K562 (cell line): ENCODE results near the gene MICAL2. TPM values are rescaled to one million over a fixed set of nuclear protein-coding genes. Genes with fewer than 3 reads are reported as not detected.

Experiments
- ATAC-seq: fragments of 200-7000 bp; cut with Tn5 transposase; 3 replicates; pipeline ENCODE4 v1.9.1; 2020; ENCODE audit warnings: moderate library complexity
- BruUV-seq: library from RNA; stranded (reverse); fragments of 400-500 nt; replicated peaks from 2 replicates; lab custom pipeline; 2021; lab: Mats Ljungman, UMichigan
- CTCF ChIA-PET: fragments of 300-600 bp; formaldehyde crosslinking; extraction: SDS; loops from one replicate; lab custom pipeline; 2021; ENCODE audit warnings: low intra/inter-chr PET ratio; lab: Yijun Ruan, JAX
- POLR2A ChIA-PET: fragments of 300-600, 350-650 bp; sonication (Branson Sonifier 250); formaldehyde crosslinking; extraction: SDS; loops from one replicate; lab custom pipeline; 2021; ENCODE audit warnings: antibody characterized with exemption, inconsistent platforms; lab: Yijun Ruan, JAX
- DNase-seq, 4 experiments: peaks; one replicate each; pipeline versions ENCODE4 v3.0.0 to v3.0.0-alpha.2; 2011 to 2018; ENCODE audit warnings: low spot score in 3 of 4, mixed read lengths in 3 of 4; ENCODE audit errors: extremely low read depth in 1 of 4
- FAIRE-seq: peaks from 2 replicates; lab custom pipeline; 2011; peaks lifted over from hg19 to GRCh38; lab: Jason Lieb, UNC
- H2AFZ ChIP-seq: 2 replicates; pipeline ENCODE4 v1.6.0; 2011; ENCODE audit warnings: low read depth, low read length, control low read depth, inconsistent platforms
- H3K27ac ChIP-seq: fragments of 200-600 bp; 3 replicates; pipeline ENCODE4 v1.8.0; 2011; ENCODE audit warnings: low read depth, mild to moderate bottlenecking, control low read depth, inconsistent platforms, low read length, moderate library complexity, mixed read lengths; ENCODE audit errors: extremely low read depth
- H3K27me3 ChIP-seq, 2 experiments: fragments of 300-600 bp in 1 of 2; 2 replicates in 1 of 2; 3 replicates in 1 of 2; pipeline versions ENCODE4 v1.6.0 to v1.8.0; 2011; ENCODE audit warnings: inconsistent platforms in 2 of 2, low read length in 2 of 2, mild to moderate bottlenecking in 1 of 2, mixed read lengths in 1 of 2, moderate library complexity in 1 of 2; ENCODE audit not compliant: control insufficient read depth in 2 of 2, insufficient read depth in 2 of 2
- H3K36me3 ChIP-seq: fragments of 300-600 bp; 3 replicates; pipeline ENCODE4 v1.8.0; 2011; ENCODE audit warnings: mild to moderate bottlenecking, low read length, inconsistent platforms; ENCODE audit not compliant: control insufficient read depth, insufficient read depth
- H3K4me1 ChIP-seq, 2 experiments: fragments of 200-600 bp in 1 of 2; replicated peaks in 1 of 2; 2 replicates in 1 of 2; 3 replicates in 1 of 2; pipeline versions ENCODE4 v1.5.1 to v1.8.0; 2011; ENCODE audit warnings: inconsistent platforms in 2 of 2, low read length in 2 of 2, mild to moderate bottlenecking in 1 of 2, mixed read lengths in 1 of 2, moderate library complexity in 1 of 2; ENCODE audit not compliant: control insufficient read depth in 2 of 2, insufficient read depth in 2 of 2
- H3K4me2 ChIP-seq: 2 replicates; pipeline ENCODE4 v1.6.1; 2011; ENCODE audit warnings: low read length, control low read depth, inconsistent platforms, mixed read lengths; ENCODE audit not compliant: insufficient read depth
- H3K4me3 ChIP-seq: fragments of 200-600 bp; sonication (generic), shearing (Covaris generic); 2 replicates; pipeline ENCODE4 v1.5.1; 2016; ENCODE audit warnings: control low read depth, inconsistent platforms
- H3K79me2 ChIP-seq: fragments of 200-600 bp; 3 replicates; pipeline ENCODE4 v1.8.0; 2011; ENCODE audit warnings: low read length, inconsistent platforms; ENCODE audit not compliant: control insufficient read depth, insufficient read depth
- H3K9ac ChIP-seq, 2 experiments: 2 replicates each; pipeline versions ENCODE4 v1.6.0 to v1.6.1; 2011; ENCODE audit warnings: low read depth in 2 of 2, low read length in 2 of 2, control low read depth in 1 of 2, inconsistent platforms in 1 of 2, mild to moderate bottlenecking in 1 of 2, mixed read lengths in 1 of 2; ENCODE audit not compliant: insufficient read depth in 1 of 2
- H3K9me1 ChIP-seq: one replicate; pipeline ENCODE4 v1.6.0; 2011; ENCODE audit warnings: inconsistent platforms, mild to moderate bottlenecking, low read length, moderate library complexity; ENCODE audit not compliant: control insufficient read depth, insufficient read depth
- H3K9me3 ChIP-seq: replicated peaks from 2 replicates; pipeline ENCODE4 v1.5.1; 2011; ENCODE audit warnings: low read depth, low read length, inconsistent platforms; ENCODE audit not compliant: control insufficient read depth, insufficient read depth
- H4K20me1 ChIP-seq: replicated peaks from 2 replicates; pipeline ENCODE4 v1.6.1; 2011; ENCODE audit warnings: low read length, inconsistent platforms, mixed read lengths; ENCODE audit not compliant: control insufficient read depth, insufficient read depth
- ATF3 ChIP-seq, 2 experiments: fragments of 450-650 bp in 1 of 2; sonication (generic) in 1 of 2; formaldehyde crosslinking in 1 of 2; IDR thresholded peaks in 1 of 2; conservative IDR thresholded peaks in 1 of 2; 2 replicates each; pipeline versions ENCODE4 v1.6.1 to v1.8.1; 2016 to 2023; ENCODE audit warnings: mild to moderate bottlenecking in 2 of 2, moderate library complexity in 2 of 2, inconsistent platforms in 1 of 2, missing genetic modification reagents in 1 of 2
- FOSL1 ChIP-seq: fragments of 200-800 bp; sonication (Bioruptor generic); conservative IDR thresholded peaks from 2 replicates; pipeline ENCODE4 v1.6.1; 2016; ENCODE audit warnings: missing genetic modification characterization, missing compliant biosample characterization
- GTF2B ChIP-seq: IDR thresholded peaks from 2 replicates; pipeline ENCODE4 v1.6.1; 2011; ENCODE audit not compliant: insufficient read length; ENCODE audit errors: extremely low read depth
- JUND ChIP-seq, 2 experiments: IDR thresholded peaks; 2 replicates in 1 of 2; 3 replicates in 1 of 2; pipeline ENCODE4 v1.6.1; 2011; ENCODE audit warnings: borderline replicate concordance in 2 of 2, low read depth in 2 of 2, low read length in 2 of 2, improper control_type of control experiment in 1 of 2, missing biosample characterization in 1 of 2, missing genetic modification characterization in 1 of 2, missing genetic modification reagents in 1 of 2
- KAT2B ChIP-seq: IDR thresholded peaks from one replicate; pipeline ENCODE4 v1.6.1; 2012; ENCODE audit warnings: low read depth, mild to moderate bottlenecking, control low read depth, inconsistent platforms, low read length, moderate library complexity
- MBD2 ChIP-seq: sonication (generic); IDR thresholded peaks from 2 replicates; pipeline ENCODE4 v1.6.1; 2016; ENCODE audit warnings: low read depth, borderline replicate concordance
- RNF2 ChIP-seq: sonication (generic); IDR thresholded peaks from 2 replicates; pipeline ENCODE4 v1.6.1; 2016
- ZNF592 ChIP-seq: fragments of 450-650 bp; IDR thresholded peaks from 2 replicates; pipeline ENCODE4 v1.6.1; 2017; ENCODE audit warnings: antibody characterized with exemption, mild to moderate bottlenecking
- ZNF639 ChIP-seq, 2 experiments: fragments of 200-800 bp in 1 of 2; sonication (Bioruptor generic) in 1 of 2; sonication (generic) in 1 of 2; formaldehyde crosslinking in 1 of 2; IDR thresholded peaks in 1 of 2; conservative IDR thresholded peaks in 1 of 2; 2 replicates each; pipeline versions ENCODE4 v1.5.0 to v1.6.1; 2016 to 2020; ENCODE audit warnings: missing compliant biosample characterization in 1 of 2, missing genetic modification characterization in 1 of 2, missing genetic modification reagents in 1 of 2
- WGBS: fragments of 100-300 bp; shearing (Covaris generic); methylation state at CpG from one replicate; pipeline ENCODE4 v1.1.6; 2016; ENCODE audit warnings: low coverage, mixed read lengths; ENCODE audit not compliant: insufficient coverage; ENCODE audit errors: missing lambda C conversion rate; 5-methylcytosine and 5-hydroxymethylcytosine counted together
- in situ Hi-C: fragments of 300-500 bp; cut with MboI; formaldehyde crosslinking; loops from 4 replicates; pipeline ENCODE4 v1.15.0; 2018; ENCODE audit warnings: inconsistent platforms, mixed read lengths
- intact Hi-C: fragments of 100-400 bp; cut with micrococcal nuclease; formaldehyde crosslinking; loops from 2 replicates; pipeline ENCODE4 v1.14.2; 2022
- polyA plus RNA-seq, 8 experiments: library from polyadenylated mRNA; depleted of rRNA in 4 of 8; stranded (reverse) in 5 of 8; unstranded in 3 of 8; fragments of >200 nt; fragmentation: Nextera tagmentation in 2 of 8; fragmentation: Illumina TruSeq in 1 of 8; extraction: Ambion mirVana in 2 of 8; extraction: Trizol in 1 of 8; gene quantifications; 2 replicates each; pipeline versions ENCODE4 v1.2.1 to v1.2.3, GENCODE V29; 2011 to 2014; ENCODE audit warnings: inconsistent platforms in 1 of 8, missing spikeins in 1 of 8
- total RNA-seq, 7 experiments: library from RNA; depleted of rRNA in 6 of 7; stranded (reverse); fragments of >200 nt in 6 of 7; fragmentation: Illumina TruSeq in 2 of 7; extraction: Trizol in 2 of 7; gene quantifications; 2 replicates each; pipeline versions ENCODE4 v1.2.1 to v1.2.3, GENCODE V29; 2011 to 2021; ENCODE audit warnings: low replicate concordance in 1 of 7

MICAL2 gene
- total and polyA plus RNA-seq, 9 of the 15 experiments (the other 6 are each of a cell fraction or from before 2014, with no cell fraction given) = 4.7 to 64.2 (median 33.6) TPM

- CTCF ChIA-PET = no interaction called here
- FAIRE-seq (peak; percentile 85), DNase-seq (peak; percentile 45 to 56 (median 46)), ATAC-seq (peak; percentile 34)
- Histone ChIP-seq H3K27me3 (no peaks in the 10 kb centered on the region), H3K27ac (peak overlapping the region; percentile 59; the same call in 1 of the 3 replicates), H2AFZ (0 out of 2 replicates have a peak overlapping the region, but pooled peaks have one; percentile 49), H3K4me1 (peaks cover 33 to 51% of the 10 kb centered on the region in 2 experiments), H3K36me3 (peaks cover 42% of the 10 kb centered on the region; the same call in 2 of the 3 replicates), H3K79me2 (no peaks in the 10 kb centered on the region), H3K4me3 (no peak overlapping the region), H4K20me1 (no peaks in the 10 kb centered on the region), H3K9ac (peak overlapping the region; percentile 32 to 37; a peak in 2 of 4 replicates), H3K9me3 (no peaks in the 10 kb centered on the region), H3K9me1 (no peaks in the 10 kb centered on the region), H3K4me2 (no peak overlapping the region; the same call in 1 of the 2 replicates)
- in situ Hi-C loops = no loop called here
- intact Hi-C loops = no loop called here
- POLR2A ChIA-PET = interaction anchor here (0.6 to 1.0 kb wide), 5 partner anchors 12 to 445 kb away, joined by 3 to 4 read pairs (median 3); no protein-coding TSS in a partner anchor
- WGBS = 0% methylated on average over 3 of the region's 3 CpGs
- BruUV-seq = no TSS peak
- 0 out of 2 replicates have a peak, but pooled peaks have one; percentile 30 for TF ChIP-seq ZNF592
- TF ChIP-seq GTF2B = no peak
- no peak for TF ChIP-seq RNF2
- peak; percentile 77 for TF ChIP-seq FOSL1
- peak in 1 of 2 experiments; percentile 22; a peak in 1 of 4 replicates for TF ChIP-seq ZNF639 (CRISPR knock-in tag; conservative IDR thresholded peaks at IDR 0.05 in 1 of 2, IDR thresholded peaks at IDR 0.05 in 1 of 2)
- TF ChIP-seq JUND (IDR thresholded peaks at IDR 0.05; ENCODE audit: borderline replicate concordance, low read depth, low read length) = peak; percentile 58
- TF ChIP-seq JUND (tag; IDR thresholded peaks at IDR 0.05; ENCODE audit: borderline replicate concordance, low read depth, low read length) = peak; percentile 67; the same call in 2 of the 3 replicates
- peak; percentile 16; the same call in 1 of the 2 replicates for TF ChIP-seq ATF3 (IDR thresholded peaks at IDR 0.05)
- TF ChIP-seq ATF3 (CRISPR knock-in tag; conservative IDR thresholded peaks at IDR 0.05) = no peak
- 0 out of 2 replicates have a peak, but pooled peaks have one; percentile 24 for TF ChIP-seq MBD2
- TF ChIP-seq KAT2B = no peak
Measured at GRCh38 chr11:12258451-12258850, 148.1 kb downstream of the MICAL2 start.
